ENCODE measurements around the gene ADAMTSL4.
"Not testable (repeated sequence)": the region's sequence is repeated elsewhere in the genome, so short reads cannot be mapped to it uniquely, and the experiment has no call there.

- not testable (repeated sequence) for TF ChIP-seq CTCF, POLR2AphosphoS5, EP300 (IDR thresholded peaks at IDR 0.05)
These were observed 56.2 kb downstream of the ADAMTSL4 start for GRCh38 chr1:150605451-150605731.
